Embryonic facial prominence (tissue), 1 donor: ENCODE results near the gene SLC36A3.
"Not testable (repeated sequence)": the region's sequence is repeated elsewhere in the genome, so short reads cannot be mapped to it uniquely, and the experiment has no call there.

Experiments
- DNase-seq: peaks from one replicate; pipeline ENCODE4 v3.0.0-alpha.2; 2016; ENCODE audit errors: extremely low spot score

Gene SLC36A3

GRCh38 chr5:151238303-151238741 lies 65.2 kb downstream of the SLC36A3 start:
- DNase-seq = no peak

DNA sequence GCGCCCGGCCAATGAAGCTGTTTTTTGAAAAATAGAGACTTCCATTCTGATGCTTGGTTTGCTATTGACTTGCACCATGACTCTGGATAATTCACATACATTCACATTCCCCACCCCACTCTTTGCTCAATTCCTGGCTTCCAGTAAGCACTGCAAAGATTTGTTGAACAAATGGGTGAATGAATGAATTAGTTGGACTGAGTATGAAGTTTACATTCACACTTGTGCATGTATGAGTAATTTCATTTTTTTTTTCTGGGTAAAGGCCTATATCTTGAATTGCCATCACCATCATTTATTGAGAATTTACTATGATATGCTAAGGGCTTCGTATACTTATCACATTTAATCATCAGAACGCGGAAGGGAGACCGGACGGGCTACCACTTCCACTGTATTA lies 65.9 kb downstream of the SLC36A3 start:
- no peak for DNase-seq

GRCh38 chr5:151236888-151237287 lies 66.7 kb downstream of the SLC36A3 start:
- no peak for DNase-seq

- DNase-seq = not testable (repeated sequence)
Observed at GRCh38 chr5:151235239-151235571, 68.4 kb downstream of the SLC36A3 start.

GRCh38 chr5:151234476-151235238 lies 68.9 kb downstream of the SLC36A3 start:
- DNase-seq = no peak

- no peak for DNase-seq
Observed at GRCh38 chr5:151233616-151234085, 69.9 kb downstream of the SLC36A3 start.

- no peak for DNase-seq
Observed at GRCh38 chr5:151231359-151231758, 72.2 kb downstream of the SLC36A3 start.

DNA sequence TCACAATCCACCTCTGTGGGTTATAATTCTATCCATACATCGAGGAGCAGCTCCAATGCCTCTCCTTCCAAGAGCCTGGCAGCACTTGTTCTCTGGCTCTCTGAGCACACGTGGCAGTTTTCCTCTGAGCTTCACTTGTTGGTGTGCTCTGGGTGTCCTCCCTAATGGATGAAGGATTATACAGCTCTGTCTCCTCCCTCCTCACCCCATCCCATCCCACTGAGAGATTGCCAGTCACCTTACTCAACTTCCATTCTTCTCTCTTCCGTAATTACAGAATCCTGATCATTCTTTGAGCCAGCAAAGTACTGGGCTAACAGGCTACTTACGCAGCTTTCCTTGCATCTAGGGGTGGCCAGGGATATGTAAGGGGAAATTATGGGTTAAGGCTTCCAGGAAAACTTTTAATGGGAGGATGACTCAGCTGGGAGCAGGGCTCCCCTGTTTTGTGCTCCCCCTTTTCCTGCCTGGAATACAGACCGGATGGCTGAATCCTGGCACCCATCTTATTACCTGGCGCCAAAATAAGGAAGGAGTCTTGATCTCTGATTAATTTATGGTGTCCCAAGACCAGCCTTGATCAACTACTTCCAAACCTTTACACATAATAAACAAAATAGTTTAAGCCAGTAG lies 73.4 kb downstream of the SLC36A3 start:
- DNase-seq = no peak

GRCh38 chr5:151228986-151229385 lies 74.6 kb downstream of the SLC36A3 start:
- no peak for DNase-seq

DNA sequence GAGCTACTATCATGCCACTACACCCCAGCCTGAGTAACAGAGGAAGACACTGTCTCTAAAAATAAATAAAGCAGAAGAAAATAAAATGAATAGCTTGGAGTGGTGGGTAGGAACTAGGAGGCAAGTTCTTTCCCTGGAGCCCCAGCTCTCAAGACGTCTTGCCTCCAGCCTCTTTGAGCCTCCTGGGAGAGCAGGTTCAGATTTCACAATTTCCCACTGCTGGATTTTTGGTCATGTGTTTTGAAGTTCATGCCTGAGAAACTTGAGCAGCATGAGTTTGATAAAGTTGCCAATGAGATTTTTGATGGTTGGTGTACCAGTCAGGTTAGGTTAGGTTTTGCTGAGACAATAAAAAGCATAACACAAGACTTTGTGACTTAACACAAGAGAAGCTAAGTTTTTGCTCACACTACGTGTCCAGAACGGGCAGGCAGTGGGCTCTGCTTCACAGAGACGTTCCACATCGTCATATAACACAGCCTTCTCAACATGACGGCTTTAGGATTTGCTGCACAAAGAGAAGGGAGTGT lies 75.6 kb downstream of the SLC36A3 start:
- DNase-seq = no peak
